Right kidney (tissue), 9 donors: ENCODE results near the gene STUM.
"Not testable (repeated sequence)": the region's sequence is repeated elsewhere in the genome, so short reads cannot be mapped to it uniquely, and the experiment has no call there.

Experiments
- DNase-seq: peaks from one replicate; pipeline ENCODE4 v3.0.0-alpha.2; 2016
- long read RNA-seq, 8 donors: transcript quantifications; one replicate each; lab custom pipeline, GENCODE V29; 2026

STUM gene
- long read RNA-seq, donor 1 = 0 reads
- long read RNA-seq, donor 2 = 0 reads
- long read RNA-seq, donor 3 = 0 reads
- long read RNA-seq, donor 4 = 0 reads
- long read RNA-seq, donor 5 = 0 reads
- long read RNA-seq, donor 6 = 0 reads
- long read RNA-seq, donor 7 = 0 reads
- long read RNA-seq, donor 8 = 0 reads

GRCh38 chr1:226548256-226549093 lies at the start of gene STUM:
Gene STUM, plus strand, starts transcription at chr1:226548764. Its CDS starts 141 bp downstream, at chr1:226548905.
- peak; percentile 57 for DNase-seq

GRCh38 chr1:226499699-226500098 lies 48.9 kb upstream of the STUM start:
- not testable (repeated sequence) for DNase-seq

GRCh38 chr1:226506021-226506420 lies 42.5 kb upstream of the STUM start:
- no peak for DNase-seq

GRCh38 chr1:226506921-226507320 lies 41.6 kb upstream of the STUM start:
- DNase-seq = no peak

GRCh38 chr1:226510453-226510852 lies 38.1 kb upstream of the STUM start:
- no peak for DNase-seq

- DNase-seq = no peak
These were observed 37.3 kb upstream of the STUM start for GRCh38 chr1:226511296-226511695.

- DNase-seq = no peak
These were observed 36.4 kb upstream of the STUM start for GRCh38 chr1:226512076-226512728.

GRCh38 chr1:226518375-226518774 lies 30.2 kb upstream of the STUM start:
- DNase-seq = no peak

- no peak for DNase-seq
These were observed 29.4 kb upstream of the STUM start for GRCh38 chr1:226519135-226519534.

GRCh38 chr1:226519716-226520598 lies 28.6 kb upstream of the STUM start:
- no peak for DNase-seq

- DNase-seq = no peak
These were observed 27.8 kb upstream of the STUM start for GRCh38 chr1:226520640-226521355.

- no peak for DNase-seq
These were observed 24.7 kb upstream of the STUM start for GRCh38 chr1:226523646-226524406.

- no peak for DNase-seq
These were observed 24.0 kb upstream of the STUM start for GRCh38 chr1:226524547-226524946.

GRCh38 chr1:226525750-226526149 lies 22.8 kb upstream of the STUM start:
- no peak for DNase-seq

GRCh38 chr1:226526801-226527595 lies 21.6 kb upstream of the STUM start:
- DNase-seq = no peak

- no peak for DNase-seq
These were observed 18.7 kb upstream of the STUM start for GRCh38 chr1:226529891-226530290.

- DNase-seq = no peak
These were observed 18.0 kb upstream of the STUM start for GRCh38 chr1:226530591-226530990.

- no peak for DNase-seq
These were observed 17.0 kb upstream of the STUM start for GRCh38 chr1:226531360-226532093.

- no peak for DNase-seq
These were observed 16.0 kb upstream of the STUM start for GRCh38 chr1:226532553-226532952.
